Amniotic epithelial cell (primary cell): ENCODE measurements around the gene RBSN.
A peak's percentile ranks its signal among the peaks of the same experiment; 100 is the strongest.

Experiments
- DNase-seq: peaks from one replicate; pipeline ENCODE4 v3.0.0-alpha.2; 2010; ENCODE audit warnings: low read depth

Gene RBSN

GRCh38 chr3:15056676-15057404 is 42.1 kb downstream of the RBSN start:
- no peak for DNase-seq

GRCh38 chr3:15055019-15055557 is 43.9 kb downstream of the RBSN start:
- peak; percentile 45 for DNase-seq

GRCh38 chr3:15053541-15053940 is 45.4 kb downstream of the RBSN start:
- DNase-seq = no peak

- no peak for DNase-seq
Observed at GRCh38 chr3:15052335-15053242, 46.4 kb downstream of the RBSN start.

GRCh38 chr3:15051531-15051930 is 47.4 kb downstream of the RBSN start:
- DNase-seq = peak; percentile 47

GRCh38 chr3:15050405-15051092 is 48.4 kb downstream of the RBSN start:
- no peak for DNase-seq

- DNase-seq = no peak
Observed at GRCh38 chr3:15049584-15049983, 49.4 kb downstream of the RBSN start.

- DNase-seq = no peak
Observed at GRCh38 chr3:15045667-15046066, 53.3 kb downstream of the RBSN start.

GRCh38 chr3:15044326-15044725 is 54.6 kb downstream of the RBSN start:
- no peak for DNase-seq

- DNase-seq = no peak
Observed at GRCh38 chr3:15043408-15044171, 55.4 kb downstream of the RBSN start.

- DNase-seq = peak; percentile 31
Observed at GRCh38 chr3:15042936-15043335, 56.0 kb downstream of the RBSN start.

- no peak for DNase-seq
Observed at GRCh38 chr3:15041950-15042349, 57.0 kb downstream of the RBSN start.

GRCh38 chr3:15040844-15041243 is 58.1 kb downstream of the RBSN start:
- peak; percentile 23 for DNase-seq

- no peak for DNase-seq
Observed at GRCh38 chr3:15038306-15038705, 60.6 kb downstream of the RBSN start.

- no peak for DNase-seq
Observed at GRCh38 chr3:15033103-15033502, 65.8 kb downstream of the RBSN start.

- no peak for DNase-seq
Observed at GRCh38 chr3:15032650-15033049, 66.3 kb downstream of the RBSN start.

GRCh38 chr3:15029625-15030024 is 69.3 kb downstream of the RBSN start:
- DNase-seq = no peak

GRCh38 chr3:15023719-15024118 is 75.2 kb downstream of the RBSN start:
- no peak for DNase-seq

- no peak for DNase-seq
Observed at GRCh38 chr3:15023249-15023648, 75.7 kb downstream of the RBSN start.
